ENCODE measurements around the gene SLC30A3.

The SLC30A3 gene

GRCh38 chr2:27262379-27263286 lies at the start of gene SLC30A3:
TSS of gene SLC30A3 (minus strand) at chr2:27263047. CDS start at chr2:27262906, 141 bp downstream.
- peak within 1 kb of the TSS; percentile 12 for H3K4me3 ChIP-seq (ENCODE audit: control insufficient read depth, low read depth, low read length)
- DNase-seq (ENCODE audit: low read depth), result peak; percentile 27
- TF ChIP-seq CTCF (conservative IDR thresholded peaks at IDR 0.05; ENCODE audit: control insufficient read depth, insufficient read depth, low read depth, low read length), result no peak

- DNase-seq (ENCODE audit: low read depth), result no peak
- H3K4me3 ChIP-seq (ENCODE audit: control insufficient read depth, low read depth, low read length), result no peak overlapping the region
- TF ChIP-seq CTCF (conservative IDR thresholded peaks at IDR 0.05; ENCODE audit: control insufficient read depth, insufficient read depth, low read depth, low read length), result no peak
These were observed 49.3 kb upstream of the SLC30A3 start for GRCh38 chr2:27312152-27312551.

- no peak for DNase-seq (ENCODE audit: low read depth)
- no peak for TF ChIP-seq CTCF (conservative IDR thresholded peaks at IDR 0.05; ENCODE audit: control insufficient read depth, insufficient read depth, low read depth, low read length)
- no peak overlapping the region for H3K4me3 ChIP-seq (ENCODE audit: control insufficient read depth, low read depth, low read length)
These were observed 46.8 kb upstream of the SLC30A3 start for GRCh38 chr2:27309651-27310050.

- no peak for TF ChIP-seq CTCF (conservative IDR thresholded peaks at IDR 0.05; ENCODE audit: control insufficient read depth, insufficient read depth, low read depth, low read length)
- H3K4me3 ChIP-seq (ENCODE audit: control insufficient read depth, low read depth, low read length), result no peak within 1 kb of the TSS
- peak; percentile 36 for DNase-seq (ENCODE audit: low read depth)
These were observed 45.6 kb upstream of the SLC30A3 start, which contains the start of gene UCN for GRCh38 chr2:27308359-27308881. TSS of gene UCN (minus strand) at chr2:27308445. CDS start at chr2:27307895, 550 bp downstream.

GRCh38 chr2:27307545-27308358 lies 44.9 kb upstream of the SLC30A3 start:
- no peak for TF ChIP-seq CTCF (conservative IDR thresholded peaks at IDR 0.05; ENCODE audit: control insufficient read depth, insufficient read depth, low read depth, low read length)
- DNase-seq (ENCODE audit: low read depth), result no peak
- no peak overlapping the region for H3K4me3 ChIP-seq (ENCODE audit: control insufficient read depth, low read depth, low read length)

GRCh38 chr2:27307287-27307544 lies 44.4 kb upstream of the SLC30A3 start:
- DNase-seq (ENCODE audit: low read depth), result no peak
- H3K4me3 ChIP-seq (ENCODE audit: control insufficient read depth, low read depth, low read length), result no peak overlapping the region
- no peak for TF ChIP-seq CTCF (conservative IDR thresholded peaks at IDR 0.05; ENCODE audit: control insufficient read depth, insufficient read depth, low read depth, low read length)
